ENCODE measurements around the gene FGF21. TPM values are rescaled to one million over a fixed set of nuclear protein-coding genes. Genes with fewer than 3 reads are reported as not detected.

The FGF21 gene
- total RNA-seq, 1 experiment from 2014 or later: not detected

DNA sequence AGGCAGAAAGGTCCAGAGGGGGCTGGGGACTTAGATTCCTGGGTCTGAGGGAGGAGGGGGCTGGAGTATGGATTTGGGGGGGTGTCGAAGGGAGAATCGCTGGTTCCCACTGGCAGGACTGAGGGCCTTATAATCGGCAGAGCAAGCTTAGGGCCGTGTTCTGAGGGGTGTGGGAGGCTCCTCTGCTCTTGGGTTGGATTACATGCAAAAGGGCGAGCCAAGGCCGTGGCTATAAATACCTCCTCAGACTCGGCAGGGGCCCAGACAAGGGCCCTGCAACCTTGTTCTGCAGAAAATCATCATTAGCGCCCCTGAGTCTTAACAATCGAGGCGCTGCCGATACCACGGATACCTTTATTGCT lies 35.1 kb upstream of the FGF21 start:
- Histone ChIP-seq H3K4me1 (replicated peaks) (peaks cover 18% of the 10 kb centered on the region), H3K27ac (0 out of 2 replicates have a peak overlapping the region, but pooled peaks have one; percentile 83), H3K27me3 (replicated peaks) (no peaks in the 10 kb centered on the region), H3K4me3 (peak overlapping the region; percentile 53), H3K36me3 (no peaks in the 10 kb centered on the region), H3K9me3 (replicated peaks) (no peaks in the 10 kb centered on the region)
- DNase-seq (ENCODE audit: low read depth in 1 of 2, low spot score in 2 of 2): no peak

DNA sequence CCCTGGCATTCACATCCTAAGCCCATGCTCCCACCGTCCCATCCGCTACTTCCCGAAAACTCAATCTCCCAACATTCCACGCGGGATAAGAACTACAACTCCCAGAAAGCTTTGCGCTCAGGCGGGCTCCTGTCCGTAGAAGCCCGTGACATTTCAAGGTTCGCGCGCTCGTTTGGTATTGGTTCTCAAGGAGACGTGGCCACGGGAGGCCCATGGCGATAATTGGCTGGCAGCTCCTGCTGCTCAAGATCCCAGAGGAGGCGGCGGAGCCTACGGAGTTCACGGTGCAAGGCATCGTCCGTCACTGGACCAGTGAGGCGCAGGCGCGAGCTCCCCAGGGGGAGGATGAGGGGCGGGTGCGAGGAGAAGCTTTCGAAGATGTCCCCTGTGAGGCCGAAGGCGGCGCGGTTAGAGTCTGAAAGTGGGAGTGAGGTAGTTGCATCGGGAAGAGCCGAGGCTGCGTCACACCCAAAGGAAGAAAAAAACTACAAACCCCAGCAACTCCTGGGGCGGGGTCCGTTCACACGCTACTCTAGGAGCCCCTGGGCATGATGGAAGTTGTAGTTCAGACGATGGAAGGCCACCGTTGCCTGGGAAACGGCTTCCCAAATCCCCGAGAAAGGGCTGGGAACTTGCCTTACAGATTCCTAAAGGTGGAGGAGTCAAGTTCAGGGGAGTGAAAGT lies 34.6 kb upstream of the FGF21 start:
- H3K4me1 ChIP-seq (replicated peaks): peaks cover 22% of the 10 kb centered on the region
- H3K9me3 ChIP-seq (replicated peaks): no peaks in the 10 kb centered on the region
- H3K27ac ChIP-seq: peak overlapping the region; percentile 83
- peak overlapping the region; percentile 53 for H3K4me3 ChIP-seq
- H3K36me3 ChIP-seq: no peaks in the 10 kb centered on the region
- DNase-seq (ENCODE audit: low read depth in 1 of 2, low spot score in 2 of 2): peak; percentile 98 to 99
- H3K27me3 ChIP-seq (replicated peaks): no peaks in the 10 kb centered on the region

DNA sequence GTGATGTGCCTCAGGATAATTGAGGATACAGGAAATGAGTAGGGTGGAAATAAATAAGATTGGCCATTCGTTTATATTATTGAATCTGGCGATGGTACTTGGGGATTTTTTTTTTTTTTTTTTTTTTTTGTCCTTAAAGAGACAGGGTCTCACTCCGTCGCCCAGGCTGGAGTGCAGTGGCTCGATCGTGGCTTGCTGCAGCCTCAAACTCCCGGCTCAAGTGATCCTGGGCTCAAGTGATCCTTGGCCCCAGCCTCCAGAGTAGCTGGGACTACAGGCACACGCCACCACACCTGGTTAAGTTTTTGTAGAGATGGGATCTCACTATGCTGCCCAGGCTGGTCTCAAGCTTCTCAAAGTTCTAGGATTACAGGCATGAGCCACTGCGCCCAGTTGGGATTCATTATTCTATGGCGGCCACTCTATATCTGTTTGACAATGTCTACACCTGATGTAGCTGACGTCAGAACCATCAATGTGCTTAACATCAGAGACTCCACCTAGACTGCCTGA lies 33.1 kb upstream of the FGF21 start:
- peaks cover 22% of the 10 kb centered on the region for H3K4me1 ChIP-seq (replicated peaks)
- no peak overlapping the region for H3K4me3 ChIP-seq
- no peaks in the 10 kb centered on the region for H3K27me3 ChIP-seq (replicated peaks)
- no peak for DNase-seq (ENCODE audit: low read depth in 1 of 2, low spot score in 2 of 2)
- H3K27ac ChIP-seq: no peak overlapping the region
- H3K9me3 ChIP-seq (replicated peaks): 0 out of 2 replicates have a peak, but pooled peaks cover 5% of the 10 kb centered on the region
- H3K36me3 ChIP-seq: no peaks in the 10 kb centered on the region

DNA sequence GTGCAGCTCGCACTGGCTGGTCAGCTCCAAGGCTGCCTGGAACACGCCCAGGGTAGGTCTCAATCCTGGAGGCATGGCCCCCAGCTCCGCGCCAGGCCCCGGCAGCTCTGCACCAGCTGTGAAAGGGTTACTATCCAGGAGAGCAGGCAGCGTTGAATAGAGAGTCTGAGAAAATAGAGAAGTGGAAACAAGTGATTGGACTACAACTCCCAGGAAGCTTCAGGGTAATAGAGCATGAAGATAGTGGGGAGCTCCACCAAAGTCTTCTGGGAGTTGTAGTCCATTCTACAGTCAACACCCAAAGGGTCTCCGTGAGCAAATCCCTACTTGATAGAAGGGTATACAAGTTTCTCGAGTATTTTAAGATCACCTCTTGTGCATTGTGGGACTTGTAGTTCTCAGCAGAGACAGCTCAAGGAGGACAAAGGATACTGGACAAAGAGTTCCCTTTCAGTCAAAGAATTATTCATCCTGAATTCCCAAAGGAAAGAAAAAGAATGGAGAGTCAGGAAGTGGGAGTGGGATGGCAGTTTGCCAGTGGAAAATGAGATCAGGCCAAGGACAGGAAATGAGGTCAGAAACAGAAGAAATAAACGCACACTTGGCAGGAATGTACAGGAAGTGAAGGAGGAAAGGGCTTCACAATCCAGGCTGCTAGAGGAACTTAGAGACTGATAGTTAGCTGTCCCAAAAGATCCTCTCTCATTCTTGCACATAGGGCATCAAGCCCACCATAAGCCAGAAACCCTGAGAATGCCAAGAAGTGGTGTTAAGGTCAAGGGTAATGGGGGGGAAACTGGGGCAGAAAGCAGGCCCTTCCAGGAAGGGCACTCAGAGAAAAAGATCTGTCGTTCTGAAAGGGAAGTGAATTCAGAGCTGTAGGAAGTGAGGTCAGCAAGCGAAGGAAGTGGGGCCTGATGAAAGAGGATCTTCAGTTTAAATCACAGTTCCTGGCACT lies 30.2 kb upstream of the FGF21 start:
- 0 out of 2 replicates have a peak, but pooled peaks cover 5% of the 10 kb centered on the region for H3K9me3 ChIP-seq (replicated peaks)
- H3K4me1 ChIP-seq (replicated peaks): peaks cover 22% of the 10 kb centered on the region

DNA sequence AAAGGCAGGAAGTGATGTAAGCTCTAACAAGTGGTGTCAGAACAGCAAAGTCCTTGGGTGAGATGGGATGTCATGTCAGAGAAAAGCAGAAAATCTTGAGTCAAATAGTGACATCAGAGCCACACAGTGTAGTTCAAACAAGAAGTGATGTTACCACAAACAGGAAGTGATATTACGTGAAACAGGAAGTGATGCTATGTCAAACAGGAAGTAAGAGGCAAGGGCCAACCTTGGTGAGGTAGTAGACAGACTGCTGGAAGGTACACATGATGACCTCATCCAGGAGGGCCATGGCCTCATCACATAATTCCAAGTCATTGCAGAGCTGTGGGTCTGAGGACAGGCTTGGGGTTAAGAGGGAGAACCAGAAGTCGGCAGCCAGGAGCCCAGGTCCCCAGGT lies 28.8 kb upstream of the FGF21 start:
- no peaks in the 10 kb centered on the region for H3K27me3 ChIP-seq (replicated peaks)
- no peak overlapping the region for H3K27ac ChIP-seq
- DNase-seq (ENCODE audit: low read depth in 1 of 2, low spot score in 2 of 2): no peak
- 0 out of 2 replicates have a peak, but pooled peaks cover 5% of the 10 kb centered on the region for H3K9me3 ChIP-seq (replicated peaks)
- peaks cover 13% of the 10 kb centered on the region for H3K4me1 ChIP-seq (replicated peaks)
- H3K4me3 ChIP-seq: no peak overlapping the region
- no peaks in the 10 kb centered on the region for H3K36me3 ChIP-seq

More for the DNA sequence above, 30.2 kb upstream of the FGF21 start:
- H3K27ac ChIP-seq: peak overlapping the region; percentile 88
- peak; percentile 90 to 94 for DNase-seq (ENCODE audit: low read depth in 1 of 2, low spot score in 2 of 2)
- H3K27me3 ChIP-seq (replicated peaks): no peaks in the 10 kb centered on the region
- no peaks in the 10 kb centered on the region for H3K36me3 ChIP-seq
- no peak overlapping the region for H3K4me3 ChIP-seq

DNA sequence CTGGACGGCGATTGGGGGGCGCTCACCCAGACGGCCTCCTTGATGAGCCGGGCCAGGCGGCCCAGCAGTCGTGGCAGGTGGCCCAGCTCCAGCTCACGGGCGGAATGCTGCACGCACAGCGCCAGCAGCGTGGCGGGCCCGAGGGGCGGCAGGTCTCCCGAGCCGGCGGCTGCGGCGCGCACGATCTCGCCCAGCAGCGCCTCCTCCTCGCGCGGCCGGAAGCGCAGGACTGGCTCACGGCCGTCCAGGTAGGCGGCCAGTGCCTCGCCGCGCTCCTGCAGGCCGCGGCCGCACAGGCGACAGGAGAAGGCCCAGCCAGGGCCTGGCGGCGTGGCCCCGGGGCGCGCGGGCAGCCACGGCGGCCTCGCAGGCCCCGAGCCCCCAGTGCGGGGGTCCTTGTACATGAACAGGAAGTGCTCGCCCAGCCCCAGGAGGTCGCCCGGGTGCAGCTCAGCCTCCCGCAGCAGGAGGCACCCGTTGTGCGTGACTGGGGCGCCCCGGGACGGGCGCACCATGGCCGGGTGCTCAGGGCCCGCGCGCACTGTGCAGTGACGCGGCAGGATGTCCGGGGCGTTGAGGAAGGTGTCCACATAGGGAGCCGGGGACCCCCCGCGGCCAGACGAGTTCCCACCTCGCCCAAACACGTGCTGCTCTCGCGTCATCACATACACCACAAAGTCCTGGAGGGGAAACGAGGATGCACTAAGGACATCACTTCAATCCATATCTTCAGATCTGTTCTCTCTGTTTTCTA lies 26.2 kb upstream of the FGF21 start:
- DNase-seq (ENCODE audit: low read depth in 1 of 2, low spot score in 2 of 2): no peak
- peaks cover 13% of the 10 kb centered on the region for H3K4me1 ChIP-seq (replicated peaks)
- H3K36me3 ChIP-seq: no peaks in the 10 kb centered on the region
- H3K27ac ChIP-seq: no peak overlapping the region
- H3K27me3 ChIP-seq (replicated peaks): no peaks in the 10 kb centered on the region
- H3K9me3 ChIP-seq (replicated peaks): 0 out of 2 replicates have a peak, but pooled peaks cover 5% of the 10 kb centered on the region
- H3K4me3 ChIP-seq: no peak overlapping the region

DNA sequence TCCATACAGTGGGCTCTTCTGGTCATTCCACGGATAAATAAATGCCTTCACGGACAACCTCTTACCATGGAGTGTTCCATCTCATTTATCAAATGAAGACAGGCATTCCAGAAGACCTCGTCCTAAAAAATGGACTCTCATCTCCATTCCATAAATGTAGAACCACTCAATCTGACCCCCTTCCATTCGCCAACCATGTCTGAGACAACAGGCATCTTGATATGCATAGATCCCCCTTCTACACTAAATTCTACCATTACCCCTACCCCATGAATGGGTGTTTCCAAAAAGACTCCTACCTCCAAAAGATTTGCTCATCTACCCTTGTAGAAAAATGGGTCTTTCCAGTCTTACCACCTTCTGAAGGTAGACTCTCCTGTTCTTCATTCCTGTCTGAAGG lies 23.9 kb upstream of the FGF21 start:
- Histone ChIP-seq H3K27ac (no peak overlapping the region), H3K27me3 (replicated peaks) (no peaks in the 10 kb centered on the region), H3K4me3 (no peak overlapping the region), H3K9me3 (replicated peaks) (0 out of 2 replicates have a peak, but pooled peaks cover 5% of the 10 kb centered on the region), H3K4me1 (replicated peaks) (no peaks in the 10 kb centered on the region), H3K36me3 (no peaks in the 10 kb centered on the region)
- no peak for DNase-seq (ENCODE audit: low read depth in 1 of 2, low spot score in 2 of 2)

DNA sequence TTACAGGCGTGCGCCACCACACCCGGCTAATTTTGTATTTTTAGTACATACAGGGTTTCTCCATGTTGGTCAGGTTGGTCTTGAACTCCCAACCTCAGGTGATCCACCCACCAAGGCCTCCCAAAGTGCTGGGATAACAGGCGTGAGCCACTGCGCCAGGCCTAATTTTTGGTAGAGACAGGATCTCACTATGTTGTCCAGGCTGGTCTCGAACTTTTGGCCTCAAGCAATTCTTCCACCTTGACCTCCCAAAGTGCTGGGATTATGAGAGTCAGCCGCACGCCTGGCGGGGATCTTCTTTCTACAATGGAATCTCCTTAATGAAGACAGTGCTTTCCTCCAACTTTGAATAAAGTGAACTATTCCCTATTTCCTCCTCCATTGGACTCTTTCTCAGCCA lies 20.7 kb upstream of the FGF21 start:
- peaks cover 6% of the 10 kb centered on the region; the same call in 1 of the 2 replicates for H3K27me3 ChIP-seq (replicated peaks)
- 0 out of 2 replicates have a peak, but pooled peaks cover 2% of the 10 kb centered on the region for H3K9me3 ChIP-seq (replicated peaks)
- H3K27ac ChIP-seq: no peak overlapping the region
- H3K36me3 ChIP-seq: no peaks in the 10 kb centered on the region
- H3K4me1 ChIP-seq (replicated peaks): peaks cover 7% of the 10 kb centered on the region
- H3K4me3 ChIP-seq: no peak overlapping the region
- no peak for DNase-seq (ENCODE audit: low read depth in 1 of 2, low spot score in 2 of 2)

DNA sequence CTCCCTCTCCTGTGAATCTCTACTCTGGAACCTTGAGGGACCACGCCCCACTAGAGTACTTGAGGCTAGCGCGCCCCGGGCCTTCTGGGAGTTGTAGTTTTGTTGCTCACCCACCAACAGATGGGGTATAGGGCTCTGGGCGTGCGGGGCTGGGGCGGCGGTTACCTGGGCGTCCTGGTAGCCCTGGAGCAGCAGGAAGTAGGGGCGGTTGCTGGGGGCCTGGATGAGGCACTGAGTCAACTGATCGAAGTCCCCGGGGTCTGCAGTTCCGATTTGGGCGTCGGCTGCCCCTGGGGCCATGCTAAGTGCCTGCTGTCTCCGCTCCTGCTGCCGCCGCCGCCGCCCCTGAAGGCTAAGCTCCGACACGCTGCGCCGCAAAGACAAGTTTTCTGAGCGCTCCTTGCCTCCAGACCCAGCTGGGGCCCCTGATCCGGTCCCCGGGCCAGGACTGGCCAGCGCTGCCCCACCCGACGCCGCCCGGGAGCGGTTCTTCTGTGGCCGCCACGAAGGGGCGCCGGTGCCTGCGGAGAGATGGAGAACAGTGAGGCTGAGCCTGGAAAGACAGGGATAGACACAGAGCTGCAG lies 20.2 kb upstream of the FGF21 start:
- DNase-seq (ENCODE audit: low read depth in 1 of 2, low spot score in 2 of 2): no peak
- no peak overlapping the region for H3K4me3 ChIP-seq
- 0 out of 2 replicates have a peak, but pooled peaks cover 2% of the 10 kb centered on the region for H3K9me3 ChIP-seq (replicated peaks)
- H3K27me3 ChIP-seq (replicated peaks): peaks cover 6% of the 10 kb centered on the region
- H3K36me3 ChIP-seq: no peaks in the 10 kb centered on the region
- H3K27ac ChIP-seq: no peak overlapping the region
- peaks cover 7% of the 10 kb centered on the region for H3K4me1 ChIP-seq (replicated peaks)

DNA sequence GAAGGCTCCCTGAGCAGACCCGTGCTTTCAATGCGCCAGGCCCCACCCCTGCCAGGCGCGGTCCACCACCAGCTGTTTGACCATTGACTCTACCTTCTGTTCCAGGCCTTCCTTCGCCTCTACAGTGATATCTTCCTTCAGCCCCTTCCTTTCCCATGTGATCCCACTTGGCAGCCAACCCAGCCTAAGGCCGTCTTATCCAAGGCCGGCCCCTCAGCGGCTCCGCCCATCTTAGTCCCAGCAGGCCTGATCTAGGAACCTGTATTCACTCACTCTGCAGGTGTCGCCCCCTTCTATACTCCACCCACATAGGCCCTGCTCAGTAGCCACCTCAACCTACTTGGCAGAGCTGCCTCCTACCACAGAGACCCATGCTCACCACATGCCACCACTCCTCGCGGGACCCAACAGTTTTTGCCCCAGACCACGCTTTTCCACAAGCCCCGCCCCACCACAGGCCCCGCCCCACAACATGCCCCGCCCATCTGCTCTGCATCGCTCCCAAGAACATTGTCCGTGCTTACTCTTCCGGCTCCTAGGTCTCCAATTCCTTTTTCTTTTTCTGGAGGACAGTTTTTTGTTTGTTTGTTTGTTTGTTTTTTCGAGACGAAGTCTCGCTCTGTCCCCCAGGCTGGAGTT lies 17.8 kb upstream of the FGF21 start:
- Histone ChIP-seq H3K36me3 (no peaks in the 10 kb centered on the region), H3K4me1 (replicated peaks) (peaks cover 7% of the 10 kb centered on the region), H3K27me3 (replicated peaks) (peaks cover 6% of the 10 kb centered on the region), H3K4me3 (no peak overlapping the region), H3K27ac (no peak overlapping the region), H3K9me3 (replicated peaks) (0 out of 2 replicates have a peak, but pooled peaks cover 2% of the 10 kb centered on the region)
- DNase-seq (ENCODE audit: low read depth in 1 of 2, low spot score in 2 of 2): no peak

DNA sequence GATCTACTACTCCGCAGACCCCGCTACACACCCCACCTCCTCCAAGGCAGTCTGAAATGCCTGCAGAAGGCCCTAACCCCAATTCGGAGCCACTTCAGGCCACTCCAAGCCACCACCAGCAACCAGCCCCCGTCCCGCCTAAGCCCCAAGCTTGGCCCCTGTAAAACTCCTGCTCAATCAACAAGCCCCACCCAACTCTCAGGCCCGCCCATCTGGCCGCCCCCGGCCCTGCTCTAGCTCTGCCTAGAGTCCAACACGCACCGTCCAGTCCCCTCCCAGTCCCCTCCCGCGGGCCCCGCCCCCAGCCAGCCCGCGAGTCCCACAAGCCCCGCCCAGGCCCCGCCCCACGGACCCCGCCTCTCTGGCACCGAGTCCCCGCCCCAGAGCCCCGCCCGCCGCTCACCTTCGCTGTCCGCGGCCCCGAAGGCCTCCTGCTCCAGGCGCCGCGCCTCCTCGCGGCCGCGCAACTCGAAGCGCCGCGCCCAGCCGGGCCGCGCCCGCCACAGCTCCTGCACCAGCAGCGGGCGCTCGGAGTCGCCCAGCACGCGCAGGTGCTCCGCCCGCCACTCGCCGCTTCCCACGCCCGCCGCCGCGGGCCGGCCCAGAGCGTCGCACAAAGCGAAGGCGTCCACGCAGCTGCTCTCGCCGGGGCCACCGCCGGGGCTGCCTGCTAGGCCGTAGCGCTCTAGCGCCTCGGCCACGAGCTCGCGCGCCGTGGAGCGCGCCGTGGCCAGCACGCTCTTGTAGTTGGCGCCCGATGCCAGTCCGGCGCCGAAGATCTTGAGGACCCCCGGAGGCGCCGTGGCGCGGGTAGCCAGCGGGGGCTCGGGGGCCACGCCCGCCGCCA lies 16.5 kb upstream of the FGF21 start:
- Histone ChIP-seq H3K9me3 (replicated peaks) (0 out of 2 replicates have a peak, but pooled peaks cover 2% of the 10 kb centered on the region), H3K27me3 (replicated peaks) (peaks cover 6% of the 10 kb centered on the region), H3K4me3 (peak overlapping the region; percentile 37), H3K36me3 (no peaks in the 10 kb centered on the region), H3K27ac (no peak overlapping the region), H3K4me1 (replicated peaks) (peaks cover 7% of the 10 kb centered on the region)
- DNase-seq (ENCODE audit: low read depth in 1 of 2, low spot score in 2 of 2): peak; percentile 43 to 94
